RWPE2 (cell line): ENCODE measurements around the gene EPN2.

ENCODE experiments used
- ATAC-seq: fragments of 200-7000 bp; cut with Tn5 transposase; 3 replicates; pipeline ENCODE4 v1.9.1; 2021; ENCODE audit warnings: low read depth
- DNase-seq: peaks from one replicate; pipeline ENCODE4 v3.0.0-alpha.2; 2020; ENCODE audit warnings: low spot score
- H3K27ac ChIP-seq: fragments of 450-650 bp; 2 replicates; pipeline ENCODE4 v1.5.1; 2017; ENCODE audit warnings: mild to moderate bottlenecking; ENCODE audit not compliant: poor library complexity, severe bottlenecking
- H3K27me3 ChIP-seq: fragments of 250-450 bp; sonication (Bioruptor Pico); 2 replicates; pipeline ENCODE4 v1.5.1; 2021; ENCODE audit warnings: mild to moderate bottlenecking, moderate library complexity; ENCODE audit not compliant: insufficient read depth, poor library complexity, severe bottlenecking
- H3K36me3 ChIP-seq: fragments of 250-450 bp; sonication (Bioruptor Pico); 2 replicates; pipeline ENCODE4 v1.5.1; 2020; ENCODE audit warnings: low read depth, mild to moderate bottlenecking, moderate library complexity
- H3K4me1 ChIP-seq: fragments of 250-450 bp; sonication (Bioruptor Pico); 2 replicates; pipeline ENCODE4 v1.5.1; 2021; ENCODE audit warnings: mild to moderate bottlenecking, moderate library complexity; ENCODE audit not compliant: insufficient read depth, poor library complexity, severe bottlenecking
- H3K4me3 ChIP-seq: fragments of 250-450 bp; sonication (Bioruptor Pico); 2 replicates; pipeline ENCODE4 v1.5.1; 2021; ENCODE audit warnings: mild to moderate bottlenecking, moderate library complexity; ENCODE audit not compliant: severe bottlenecking
- H3K9me3 ChIP-seq: fragments of 250-450 bp; sonication (Bioruptor Pico); 2 replicates; pipeline ENCODE4 v1.5.1; 2021; ENCODE audit warnings: mild to moderate bottlenecking, moderate library complexity; ENCODE audit not compliant: severe bottlenecking
- TF ChIP-seq, protein P1 (sequence below): fragments of 450-650 bp; IDR thresholded peaks from one replicate; pipeline ENCODE4 v1.5.1; 2017; ENCODE audit warnings: mild to moderate bottlenecking, moderate library complexity; ENCODE audit not compliant: poor library complexity, severe bottlenecking

Gene EPN2

DNA sequence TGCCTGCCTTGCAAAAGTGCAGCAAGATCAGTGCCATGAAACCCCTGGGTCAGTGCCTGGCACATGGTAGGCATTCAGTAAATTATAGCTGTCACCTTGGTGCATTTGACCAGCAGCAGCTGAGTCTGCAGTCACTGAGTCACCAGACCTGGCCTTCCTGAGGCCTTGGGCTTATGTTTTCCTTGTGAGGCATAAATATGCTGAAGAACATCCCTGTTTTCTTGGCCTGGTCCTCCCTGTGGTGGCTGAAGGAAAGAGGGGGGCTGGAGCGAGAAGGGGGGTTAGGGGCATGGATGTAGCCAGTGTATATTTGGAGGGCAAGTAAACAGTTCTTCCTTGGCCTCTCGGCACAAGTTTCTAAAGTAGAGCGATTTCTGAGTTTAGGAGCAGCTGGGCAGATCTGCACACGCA, 26.5 kb downstream of the EPN2 start:
- H3K4me3 ChIP-seq: no peak overlapping the region
- peak; percentile 36; the same call in 1 of the 3 replicates for ATAC-seq
- H3K27ac ChIP-seq: no peak overlapping the region
- TF ChIP-seq, protein P1, sequence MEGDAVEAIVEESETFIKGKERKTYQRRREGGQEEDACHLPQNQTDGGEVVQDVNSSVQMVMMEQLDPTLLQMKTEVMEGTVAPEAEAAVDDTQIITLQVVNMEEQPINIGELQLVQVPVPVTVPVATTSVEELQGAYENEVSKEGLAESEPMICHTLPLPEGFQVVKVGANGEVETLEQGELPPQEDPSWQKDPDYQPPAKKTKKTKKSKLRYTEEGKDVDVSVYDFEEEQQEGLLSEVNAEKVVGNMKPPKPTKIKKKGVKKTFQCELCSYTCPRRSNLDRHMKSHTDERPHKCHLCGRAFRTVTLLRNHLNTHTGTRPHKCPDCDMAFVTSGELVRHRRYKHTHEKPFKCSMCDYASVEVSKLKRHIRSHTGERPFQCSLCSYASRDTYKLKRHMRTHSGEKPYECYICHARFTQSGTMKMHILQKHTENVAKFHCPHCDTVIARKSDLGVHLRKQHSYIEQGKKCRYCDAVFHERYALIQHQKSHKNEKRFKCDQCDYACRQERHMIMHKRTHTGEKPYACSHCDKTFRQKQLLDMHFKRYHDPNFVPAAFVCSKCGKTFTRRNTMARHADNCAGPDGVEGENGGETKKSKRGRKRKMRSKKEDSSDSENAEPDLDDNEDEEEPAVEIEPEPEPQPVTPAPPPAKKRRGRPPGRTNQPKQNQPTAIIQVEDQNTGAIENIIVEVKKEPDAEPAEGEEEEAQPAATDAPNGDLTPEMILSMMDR: no peak
- H3K36me3 ChIP-seq: peaks cover 4% of the 10 kb centered on the region; the same call in 1 of the 2 replicates
- no peak for DNase-seq
- no peaks in the 10 kb centered on the region for H3K9me3 ChIP-seq
- H3K4me1 ChIP-seq: peaks cover 13% of the 10 kb centered on the region
- no peaks in the 10 kb centered on the region for H3K27me3 ChIP-seq

DNA sequence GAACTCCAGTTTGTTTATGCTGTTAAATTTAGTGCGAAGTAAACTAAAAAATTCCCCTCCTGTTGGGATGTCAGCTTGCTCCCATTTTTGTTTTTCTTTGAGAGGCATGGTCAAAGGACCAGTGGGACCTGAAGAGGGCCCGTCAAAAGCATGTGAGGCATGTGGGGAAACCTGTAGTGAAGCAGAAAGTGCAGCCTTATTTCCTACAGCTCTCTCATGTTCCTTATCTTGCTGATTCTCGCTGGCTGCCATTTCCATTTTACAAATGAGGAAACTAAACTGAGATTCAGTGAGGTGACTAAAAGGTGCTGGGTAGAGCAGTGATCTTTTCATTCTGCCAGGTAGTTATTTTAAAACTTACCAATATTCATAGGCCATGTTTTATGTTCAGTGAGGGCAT, 27.1 kb downstream of the EPN2 start:
- ATAC-seq (no peak), DNase-seq (no peak)
- H3K36me3 ChIP-seq: peaks cover 4% of the 10 kb centered on the region; the same call in 1 of the 2 replicates
- no peak overlapping the region for H3K4me3 ChIP-seq
- H3K4me1 ChIP-seq: peaks cover 13% of the 10 kb centered on the region
- no peaks in the 10 kb centered on the region for H3K27me3 ChIP-seq
- H3K9me3 ChIP-seq: no peaks in the 10 kb centered on the region
- H3K27ac ChIP-seq: no peak overlapping the region
- TF ChIP-seq, protein P1: no peak

DNA sequence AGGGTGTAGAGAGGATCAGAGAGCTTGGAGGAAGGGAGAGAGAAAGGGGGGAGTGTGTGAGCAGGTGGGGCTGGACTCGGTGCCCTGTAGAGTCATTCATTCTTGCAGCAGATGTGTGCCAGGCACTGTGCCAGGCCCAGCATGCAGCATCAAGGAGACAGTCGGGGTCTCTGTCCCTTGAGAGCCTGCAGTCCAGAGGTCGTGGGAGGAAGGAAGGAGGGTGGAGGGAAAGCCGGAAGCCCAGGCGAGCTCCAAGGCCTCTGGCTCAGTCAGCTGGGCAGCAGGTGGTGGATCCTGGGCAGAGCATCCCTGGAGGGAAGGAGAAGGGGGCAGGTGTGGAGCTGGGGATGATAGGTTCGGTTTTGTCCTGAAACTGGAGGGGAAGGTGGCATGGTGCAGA, 27.5 kb downstream of the EPN2 start:
- H3K27me3 ChIP-seq: no peaks in the 10 kb centered on the region
- no peak for ATAC-seq

DNA sequence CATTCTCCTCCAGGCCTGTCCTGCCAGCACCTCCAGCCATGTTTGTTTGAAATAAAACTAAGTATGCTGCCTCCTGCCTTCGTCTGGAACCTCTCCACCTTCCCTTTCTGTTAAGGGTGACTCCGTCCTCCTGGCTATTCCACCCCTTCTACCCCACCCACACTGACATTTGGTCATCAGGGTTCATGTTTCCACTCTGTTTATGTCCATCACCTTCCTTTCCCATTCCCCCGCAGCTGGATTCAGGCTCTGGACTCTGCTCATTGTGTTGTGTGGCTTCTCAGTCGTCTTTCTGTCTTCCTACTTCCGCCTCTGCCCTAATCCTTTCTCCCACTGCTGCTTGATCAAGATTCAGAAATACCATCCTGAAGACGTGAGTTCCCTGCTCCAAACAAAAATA, 28.6 kb downstream of the EPN2 start:
- ATAC-seq (no peak), DNase-seq (no peak)
- TF ChIP-seq, protein P1: no peak
- Histone ChIP-seq H3K4me3 (no peak overlapping the region), H3K4me1 (peaks cover 13% of the 10 kb centered on the region), H3K36me3 (peaks cover 4% of the 10 kb centered on the region; the same call in 1 of the 2 replicates), H3K27me3 (no peaks in the 10 kb centered on the region), H3K9me3 (no peaks in the 10 kb centered on the region), H3K27ac (no peak overlapping the region)

More for the DNA sequence above, 27.5 kb downstream of the EPN2 start:
- Histone ChIP-seq H3K4me3 (no peak overlapping the region), H3K27ac (no peak overlapping the region), H3K4me1 (peaks cover 13% of the 10 kb centered on the region), H3K9me3 (no peaks in the 10 kb centered on the region), H3K36me3 (peaks cover 4% of the 10 kb centered on the region; the same call in 1 of the 2 replicates)
- DNase-seq: no peak
- TF ChIP-seq, protein P1: no peak

DNA sequence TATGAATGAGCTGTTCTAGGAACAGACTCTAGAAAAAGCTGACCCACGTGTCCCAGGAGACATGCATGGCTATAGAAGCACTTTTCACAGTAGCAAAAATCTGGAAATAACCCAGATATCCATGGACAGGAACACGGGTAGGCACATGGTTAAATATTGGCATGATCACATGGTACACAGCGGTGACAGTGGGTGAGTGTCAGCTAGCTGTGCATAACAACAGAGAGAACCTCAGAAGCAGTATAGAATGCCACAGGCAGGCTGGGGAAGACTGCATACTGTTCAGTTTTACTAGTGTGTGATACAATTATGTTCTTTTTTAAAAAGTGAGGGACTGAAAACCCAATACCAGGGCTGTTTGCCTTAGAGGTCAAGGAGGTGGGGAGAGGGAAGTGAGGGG, 31.4 kb downstream of the EPN2 start:
- ATAC-seq: no peak

More for the DNA sequence above, 31.4 kb downstream of the EPN2 start:
- H3K36me3 ChIP-seq: no peaks in the 10 kb centered on the region; the same call in 1 of the 2 replicates
- TF ChIP-seq, protein P1: no peak
- no peak overlapping the region for H3K4me3 ChIP-seq
- no peak for DNase-seq
- H3K9me3 ChIP-seq: no peaks in the 10 kb centered on the region
- no peak overlapping the region for H3K27ac ChIP-seq
- H3K4me1 ChIP-seq: peaks cover 2% of the 10 kb centered on the region
- H3K27me3 ChIP-seq: no peaks in the 10 kb centered on the region
